ENCODE results near the gene CNOT4. TPM values are rescaled to one million over a fixed set of nuclear protein-coding genes. Genes with fewer than 3 reads are reported as not detected.

CNOT4 gene
- total RNA-seq, 6 experiments from 2014 or later: 23.2 to 27.3 (median 25.1) TPM

- Mint-ChIP-seq H3K4me1 (ENCODE audit: low read depth) (no peaks in the 10 kb centered on the region; the same call in 1 of the 2 replicates), H3K9me3 (no peaks in the 10 kb centered on the region), H3K27ac (no peak overlapping the region), H3K4me3 (no peak overlapping the region), H3K27me3 (ENCODE audit: insufficient read depth) (no peaks in the 10 kb centered on the region), H3K36me3 (ENCODE audit: low read depth) (no peaks in the 10 kb centered on the region)
- no peak for TF ChIP-seq CTCF (IDR thresholded peaks at IDR 0.05)
- no peak for DNase-seq
Measured at GRCh38 chr7:135382173-135382572, 127.7 kb downstream of the CNOT4 start.

GRCh38 chr7:135381369-135381768 lies 128.5 kb downstream of the CNOT4 start:
- no peaks in the 10 kb centered on the region for H3K9me3 Mint-ChIP-seq
- no peak overlapping the region for H3K4me3 Mint-ChIP-seq
- no peaks in the 10 kb centered on the region for H3K36me3 Mint-ChIP-seq (ENCODE audit: low read depth)
- no peak overlapping the region for H3K27ac Mint-ChIP-seq
- DNase-seq: no peak
- no peaks in the 10 kb centered on the region; the same call in 1 of the 2 replicates for H3K4me1 Mint-ChIP-seq (ENCODE audit: low read depth)
- no peak for TF ChIP-seq CTCF (IDR thresholded peaks at IDR 0.05)
- no peaks in the 10 kb centered on the region for H3K27me3 Mint-ChIP-seq (ENCODE audit: insufficient read depth)

DNA sequence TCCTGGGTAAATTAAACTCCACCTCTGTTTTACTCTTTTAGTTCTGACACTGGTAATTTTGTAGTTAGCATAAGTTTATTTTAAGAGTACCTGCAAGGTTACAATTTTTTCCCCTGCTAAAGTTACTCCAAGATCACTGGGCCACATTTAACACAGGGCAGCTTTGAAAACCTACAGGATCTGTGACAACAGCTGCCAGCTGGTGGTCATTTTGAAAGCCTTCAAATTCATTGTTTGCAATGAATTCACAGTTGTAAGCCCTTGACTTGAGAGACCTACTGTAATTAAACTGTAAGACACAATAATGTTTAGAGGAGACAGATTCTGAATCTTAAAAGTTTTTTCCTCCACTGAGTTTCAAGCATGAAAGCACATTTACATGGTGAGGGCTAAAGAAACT lies 129.6 kb downstream of the CNOT4 start:
- H3K27ac Mint-ChIP-seq: no peak overlapping the region
- no peak for TF ChIP-seq CTCF (IDR thresholded peaks at IDR 0.05)
- H3K27me3 Mint-ChIP-seq (ENCODE audit: insufficient read depth): no peaks in the 10 kb centered on the region
- no peak for DNase-seq
- H3K36me3 Mint-ChIP-seq (ENCODE audit: low read depth): no peaks in the 10 kb centered on the region
- H3K4me3 Mint-ChIP-seq: no peak overlapping the region
- H3K9me3 Mint-ChIP-seq: no peaks in the 10 kb centered on the region
- peaks cover 5% of the 10 kb centered on the region; the same call in 1 of the 2 replicates for H3K4me1 Mint-ChIP-seq (ENCODE audit: low read depth)

- no peaks in the 10 kb centered on the region for H3K27me3 Mint-ChIP-seq (ENCODE audit: insufficient read depth)
- peaks cover 5% of the 10 kb centered on the region; the same call in 1 of the 2 replicates for H3K4me1 Mint-ChIP-seq (ENCODE audit: low read depth)
- no peak overlapping the region for H3K4me3 Mint-ChIP-seq
- no peaks in the 10 kb centered on the region for H3K9me3 Mint-ChIP-seq
- H3K36me3 Mint-ChIP-seq (ENCODE audit: low read depth): no peaks in the 10 kb centered on the region
- no peak overlapping the region for H3K27ac Mint-ChIP-seq
- TF ChIP-seq CTCF (IDR thresholded peaks at IDR 0.05): no peak
- DNase-seq: no peak
Measured at GRCh38 chr7:135377171-135377570, 132.7 kb downstream of the CNOT4 start.

DNA sequence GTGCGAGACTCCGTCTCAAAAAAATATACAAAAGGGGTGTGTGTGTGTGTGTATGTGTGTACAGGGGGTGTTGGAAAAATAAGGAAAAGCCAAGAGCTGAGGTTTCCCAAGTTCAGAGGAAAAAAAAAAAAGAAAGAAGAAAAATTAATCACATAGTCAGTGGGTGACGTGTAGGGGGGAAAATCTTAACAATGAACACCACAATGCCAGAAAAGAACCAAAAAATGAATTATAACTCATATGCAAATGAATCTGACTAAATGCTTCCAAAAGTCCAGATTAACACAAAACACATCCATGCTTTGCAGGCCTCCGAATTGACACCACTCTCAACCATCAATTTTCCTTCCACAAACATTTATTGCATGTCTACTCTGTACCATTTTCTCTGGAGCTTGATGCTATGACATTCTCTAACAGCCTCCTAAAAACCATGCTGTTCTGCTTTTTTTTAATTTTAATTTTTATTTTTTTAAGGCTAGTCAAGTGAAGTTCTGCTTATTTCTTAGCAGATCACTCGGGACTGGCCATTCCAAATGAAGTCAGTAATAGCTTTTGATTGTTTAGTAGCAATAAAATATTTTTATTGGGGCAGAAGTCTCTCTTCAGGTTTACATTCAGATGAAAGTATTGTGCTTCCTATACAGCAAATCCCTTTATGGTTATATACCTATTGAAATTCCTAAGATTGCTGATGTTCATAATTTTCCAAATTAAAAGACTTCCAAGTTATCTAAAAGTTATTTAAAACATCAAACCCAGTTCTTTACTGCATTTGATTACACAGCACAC lies 133.8 kb downstream of the CNOT4 start:
- TF ChIP-seq CTCF (IDR thresholded peaks at IDR 0.05): no peak
- Mint-ChIP-seq H3K27me3 (ENCODE audit: insufficient read depth) (no peaks in the 10 kb centered on the region), H3K27ac (no peak overlapping the region), H3K9me3 (no peaks in the 10 kb centered on the region), H3K4me1 (ENCODE audit: low read depth) (peaks cover 5% of the 10 kb centered on the region; the same call in 1 of the 2 replicates), H3K36me3 (ENCODE audit: low read depth) (no peaks in the 10 kb centered on the region), H3K4me3 (no peak overlapping the region)
- no peak for DNase-seq

All from HFFc6 (cell line).